Fibroblast of the aortic adventitia (primary cell): Measurements from ENCODE around the gene OR7D2. TPM values are rescaled to one million over a fixed set of nuclear protein-coding genes. Genes with fewer than 3 reads are reported as not detected.
"Not testable (repeated sequence)": the region's sequence is repeated elsewhere in the genome, so short reads cannot be mapped to it uniquely, and the experiment has no call there.

Experiments
- DNase-seq: peaks from one replicate; pipeline ENCODE4 v3.0.0-alpha.2; 2010; ENCODE audit warnings: low read depth
- H3K4me3 ChIP-seq: 2 replicates; pipeline ENCODE4 v1.5.1; 2011; ENCODE audit warnings: low read depth, mild to moderate bottlenecking, control low read depth, low read length, moderate library complexity
- total RNA-seq: library from RNA; depleted of rRNA; stranded (reverse); fragments of >200 nt; gene quantifications from 2 replicates; pipeline ENCODE4 v1.2.3, GENCODE V29; 2012; ENCODE audit warnings: low replicate concordance
- TF ChIP-seq, protein P1 (sequence below): IDR thresholded peaks from 2 replicates; pipeline ENCODE4 v1.5.1; 2011; ENCODE audit warnings: mild to moderate bottlenecking, low read length, control low read depth, inconsistent platforms; ENCODE audit not compliant: insufficient read depth

The OR7D2 gene
- total RNA-seq, 1 donor, result not detected

DNA sequence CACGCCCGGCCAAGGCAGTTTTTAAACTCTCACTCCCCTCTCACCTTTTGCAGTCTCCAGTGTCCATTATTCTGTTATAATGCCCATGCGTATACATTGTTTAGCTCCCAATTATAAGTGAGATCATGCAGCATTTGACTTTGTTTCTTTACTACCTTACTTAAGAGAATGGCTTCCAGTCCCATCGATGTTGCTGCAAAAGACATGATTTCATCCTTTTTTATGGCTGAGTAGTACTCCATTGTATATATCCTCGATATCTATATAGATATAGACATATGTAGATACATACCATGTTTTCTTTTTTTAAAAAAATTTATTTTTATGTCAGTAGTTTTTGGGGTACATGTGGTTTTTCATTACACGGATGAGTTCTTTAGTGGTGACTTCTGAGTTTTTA, 8.4 kb downstream of the OR7D2 start:
- TF ChIP-seq, protein P1, sequence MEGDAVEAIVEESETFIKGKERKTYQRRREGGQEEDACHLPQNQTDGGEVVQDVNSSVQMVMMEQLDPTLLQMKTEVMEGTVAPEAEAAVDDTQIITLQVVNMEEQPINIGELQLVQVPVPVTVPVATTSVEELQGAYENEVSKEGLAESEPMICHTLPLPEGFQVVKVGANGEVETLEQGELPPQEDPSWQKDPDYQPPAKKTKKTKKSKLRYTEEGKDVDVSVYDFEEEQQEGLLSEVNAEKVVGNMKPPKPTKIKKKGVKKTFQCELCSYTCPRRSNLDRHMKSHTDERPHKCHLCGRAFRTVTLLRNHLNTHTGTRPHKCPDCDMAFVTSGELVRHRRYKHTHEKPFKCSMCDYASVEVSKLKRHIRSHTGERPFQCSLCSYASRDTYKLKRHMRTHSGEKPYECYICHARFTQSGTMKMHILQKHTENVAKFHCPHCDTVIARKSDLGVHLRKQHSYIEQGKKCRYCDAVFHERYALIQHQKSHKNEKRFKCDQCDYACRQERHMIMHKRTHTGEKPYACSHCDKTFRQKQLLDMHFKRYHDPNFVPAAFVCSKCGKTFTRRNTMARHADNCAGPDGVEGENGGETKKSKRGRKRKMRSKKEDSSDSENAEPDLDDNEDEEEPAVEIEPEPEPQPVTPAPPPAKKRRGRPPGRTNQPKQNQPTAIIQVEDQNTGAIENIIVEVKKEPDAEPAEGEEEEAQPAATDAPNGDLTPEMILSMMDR, result no peak
- H3K4me3 ChIP-seq, result no peak overlapping the region
- DNase-seq, result no peak

DNA sequence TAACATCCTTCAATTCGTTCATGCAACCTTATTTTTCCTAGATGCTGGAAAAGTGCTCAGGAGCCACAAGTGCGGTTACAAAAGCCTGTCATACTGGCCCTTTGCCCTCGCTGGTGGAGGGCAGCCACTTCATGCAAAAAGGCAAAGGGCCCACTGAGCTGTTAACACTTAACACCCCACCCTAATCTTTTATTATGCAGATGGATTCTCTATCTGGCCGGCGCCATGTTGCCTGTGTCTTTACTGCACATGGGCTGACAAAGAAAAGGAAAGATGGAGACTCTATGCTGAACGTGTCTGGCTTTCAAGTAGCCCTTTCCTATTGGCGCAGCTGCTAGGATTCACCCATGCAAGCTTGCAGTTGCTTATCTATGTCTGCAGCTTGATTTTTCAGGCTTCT, 10.8 kb downstream of the OR7D2 start:
- TF ChIP-seq, protein P1, result no peak
- no peak for DNase-seq
- no peak overlapping the region for H3K4me3 ChIP-seq

DNA sequence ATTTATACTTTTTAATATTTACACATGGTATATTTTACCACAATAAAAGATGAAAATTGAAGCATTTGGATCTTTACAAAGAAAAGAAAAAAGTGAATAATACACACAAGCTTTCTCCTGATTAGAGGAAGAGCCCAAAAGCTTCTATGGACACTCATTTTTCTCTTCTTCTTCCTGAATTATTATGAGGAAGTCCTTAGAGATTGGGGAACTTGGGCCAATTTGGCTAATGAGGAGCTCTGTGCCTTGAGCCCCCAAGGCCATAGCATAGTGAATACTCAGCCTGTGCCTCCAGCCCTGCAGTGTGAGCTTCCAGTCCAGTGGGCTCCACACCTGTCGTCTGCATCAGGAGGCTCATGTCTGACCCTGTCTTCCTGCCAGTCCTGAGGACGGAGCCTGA, 19.3 kb downstream of the OR7D2 start:
- not testable (repeated sequence) for DNase-seq, H3K4me3 ChIP-seq

DNA sequence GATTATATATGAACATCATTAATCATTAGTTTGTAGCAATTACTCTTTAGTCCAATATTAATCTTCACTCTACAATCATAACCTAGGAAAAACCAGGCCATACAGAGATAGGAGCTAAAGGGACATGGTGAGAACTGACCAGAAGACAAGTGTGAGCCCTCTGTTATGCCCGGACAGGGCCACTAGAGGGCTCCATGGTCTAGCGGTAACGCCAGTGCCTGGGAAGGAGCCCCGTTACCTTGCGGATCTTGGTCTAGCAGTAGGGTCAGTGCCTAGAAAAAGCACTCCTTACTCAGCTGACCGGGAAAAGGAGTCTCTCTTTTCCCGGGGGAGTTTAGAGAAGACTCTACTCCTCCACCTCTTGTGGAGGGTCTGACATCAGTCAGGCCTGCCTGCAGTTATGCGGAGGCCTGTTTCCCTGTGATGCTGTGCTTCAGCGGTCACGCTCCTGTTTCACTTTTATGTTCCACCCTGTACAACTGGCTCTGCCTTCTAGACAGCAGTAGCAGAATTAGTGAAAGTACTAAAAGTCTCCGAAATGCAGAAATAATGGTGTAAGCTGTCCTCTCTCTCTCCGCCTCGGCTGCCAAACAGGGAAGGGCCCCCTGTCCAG, 26.8 kb downstream of the OR7D2 start:
- peak overlapping the region; percentile 57 for H3K4me3 ChIP-seq
- TF ChIP-seq, protein P1, result peak; percentile 87
- peak; percentile 71 for DNase-seq

DNA sequence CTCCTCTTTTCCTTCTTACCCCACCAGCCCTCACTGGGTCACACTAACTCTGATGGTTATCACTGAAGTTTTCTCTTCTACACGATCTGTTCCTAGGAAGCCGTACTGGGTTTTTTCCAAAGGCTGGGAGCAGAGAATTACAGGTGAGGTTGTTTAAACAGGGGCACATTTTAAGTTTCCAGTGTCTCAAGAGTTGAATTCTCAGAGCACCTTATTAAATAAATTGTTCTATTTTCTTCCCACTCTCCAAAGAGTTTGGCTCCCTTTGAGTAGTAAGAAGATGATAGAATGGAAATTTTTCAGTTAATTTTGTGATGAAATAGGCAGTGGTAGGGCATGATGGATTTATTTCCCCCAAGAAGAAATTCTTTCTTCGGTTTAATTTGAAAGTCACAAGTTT, 40.7 kb downstream of the OR7D2 start, which contains the start of gene OR7D4:
Gene OR7D4 (minus strand): TSS at position 101 of the 400 bp plus-strand sequence. CDS start 4,752 bp downstream, outside the sequence.
- TF ChIP-seq, protein P1, result no peak
- no peak within 1 kb of the TSS for H3K4me3 ChIP-seq
- no peak for DNase-seq

Other genes starting within 250 kb of the OR7D2 start
- not detected in 2 replicates for gene MUC16, start 168.6 kb upstream of the OR7D2 start, total RNA-seq
- gene OR1M1, start 91.9 kb upstream of the OR7D2 start, total RNA-seq, result not detected in 2 replicates
- not detected in 2 replicates for gene OR7G2, start 71.5 kb upstream of the OR7D2 start, total RNA-seq
- not detected in 2 replicates for gene OR7G1, start 63.2 kb upstream of the OR7D2 start, total RNA-seq
- gene OR7G3, start 52.0 kb upstream of the OR7D2 start, total RNA-seq, result not detected in 2 replicates
- 13.6 and 18.9 TPM in 2 replicates for gene ZNF317, start 38.6 kb upstream of the OR7D2 start, total RNA-seq
- not detected in 2 replicates for gene OR7D4, start 40.6 kb downstream of the OR7D2 start, total RNA-seq
- gene OR7E24, start 72.0 kb downstream of the OR7D2 start, total RNA-seq, result not detected in 2 replicates
- gene ZNF699, start 130.9 kb downstream of the OR7D2 start, total RNA-seq, result 8.9 and 12.4 TPM in 2 replicates
- gene ZNF559, start 145.2 kb downstream of the OR7D2 start, total RNA-seq, result 18.0 and 113 TPM in 2 replicates
- gene ZNF177, start 184.0 kb downstream of the OR7D2 start, total RNA-seq, result 1.1 and 8.9 TPM in 2 replicates